ENCODE measurements around the gene CDNF.
A peak's percentile ranks its signal among the peaks of the same experiment; 100 is the strongest.

The CDNF gene

DNA sequence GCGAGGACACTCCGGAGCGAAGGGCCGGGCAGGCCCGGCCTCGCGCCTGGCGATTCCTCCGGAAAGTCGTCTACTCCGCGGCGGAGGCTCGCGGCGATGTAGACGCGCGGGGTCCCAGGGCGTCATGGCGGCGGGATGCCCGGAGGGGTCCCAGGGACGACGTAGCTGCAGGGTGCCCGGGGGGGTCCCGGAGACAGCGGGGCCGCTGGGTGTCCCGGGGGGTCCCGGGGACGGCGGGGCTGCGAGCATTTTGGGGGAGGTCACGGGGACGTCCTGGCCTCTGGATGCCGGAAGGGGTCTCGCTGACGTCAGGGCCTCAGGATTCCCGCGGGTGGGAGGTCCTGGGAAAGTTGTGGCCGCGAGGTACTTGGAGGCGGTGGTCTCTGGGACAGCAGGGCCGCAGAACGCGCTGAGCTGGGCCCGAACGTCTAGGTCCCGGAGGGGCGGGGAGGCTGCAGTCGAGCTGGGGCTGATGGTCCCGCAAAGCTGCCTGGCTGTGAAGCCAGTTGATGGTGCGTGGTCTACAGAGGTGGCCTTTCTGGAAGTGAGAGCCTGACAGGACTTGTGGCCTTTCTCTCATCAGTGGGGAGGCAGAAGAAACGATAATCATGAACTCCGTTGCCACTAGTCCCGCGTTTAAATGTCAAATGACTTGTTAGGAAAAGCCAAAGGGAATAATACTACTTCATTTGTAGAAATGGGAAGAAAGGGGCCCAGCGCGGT is 906 bp upstream of the CDNF start:
- Histone ChIP-seq H3K4me1 (ENCODE audit: control insufficient read depth, insufficient read depth, low read length) (peaks cover 13% of the 10 kb centered on the region), H3K27me3 (replicated peaks; ENCODE audit: control insufficient read depth, insufficient read depth, low read length) (no peaks in the 10 kb centered on the region)
- peak; percentile 67 for DNase-seq (ENCODE audit: low read depth)

GRCh38 chr10:14837003-14837756 is 657 bp downstream of the CDNF start:
- Histone ChIP-seq H3K36me3 (ENCODE audit: control insufficient read depth, insufficient read depth, low read length, severe bottlenecking) (peaks cover 23% of the 10 kb centered on the region), H3K4me3 (ENCODE audit: low read length) (peak overlapping the region; percentile 97), H3K4me1 (ENCODE audit: control insufficient read depth, insufficient read depth, low read length) (peaks cover 13% of the 10 kb centered on the region), H3K9me3 (ENCODE audit: control insufficient read depth, low read length) (no peaks in the 10 kb centered on the region), H3K9ac (ENCODE audit: low read length) (peak overlapping the region; percentile 98), H3K27me3 (replicated peaks; ENCODE audit: control insufficient read depth, insufficient read depth, low read length) (no peaks in the 10 kb centered on the region)
- no peak for DNase-seq (ENCODE audit: low read depth)

More for the DNA sequence above, 906 bp upstream of the CDNF start:
- Histone ChIP-seq H3K9ac (ENCODE audit: low read length) (peak overlapping the region; percentile 98), H3K4me3 (ENCODE audit: low read length) (peak overlapping the region; percentile 97), H3K9me3 (ENCODE audit: control insufficient read depth, low read length) (no peaks in the 10 kb centered on the region), H3K36me3 (ENCODE audit: control insufficient read depth, insufficient read depth, low read length, severe bottlenecking) (peaks cover 39% of the 10 kb centered on the region)

GRCh38 chr10:14836208-14836607 is 1.6 kb downstream of the CDNF start:
- H3K27me3 ChIP-seq (replicated peaks; ENCODE audit: control insufficient read depth, insufficient read depth, low read length), result no peaks in the 10 kb centered on the region
- no peak for DNase-seq (ENCODE audit: low read depth)
- H3K4me3 ChIP-seq (ENCODE audit: low read length), result no peak overlapping the region
- H3K36me3 ChIP-seq (ENCODE audit: control insufficient read depth, insufficient read depth, low read length, severe bottlenecking), result peaks cover 13% of the 10 kb centered on the region
- no peak overlapping the region for H3K9ac ChIP-seq (ENCODE audit: low read length)
- peaks cover 13% of the 10 kb centered on the region for H3K4me1 ChIP-seq (ENCODE audit: control insufficient read depth, insufficient read depth, low read length)
- no peaks in the 10 kb centered on the region for H3K9me3 ChIP-seq (ENCODE audit: control insufficient read depth, low read length)

- no peak for DNase-seq (ENCODE audit: low read depth)
- no peak overlapping the region for H3K4me3 ChIP-seq (ENCODE audit: low read length)
- peaks cover 5% of the 10 kb centered on the region for H3K36me3 ChIP-seq (ENCODE audit: control insufficient read depth, insufficient read depth, low read length, severe bottlenecking)
- H3K9ac ChIP-seq (ENCODE audit: low read length), result no peak overlapping the region
- no peaks in the 10 kb centered on the region for H3K27me3 ChIP-seq (replicated peaks; ENCODE audit: control insufficient read depth, insufficient read depth, low read length)
- H3K4me1 ChIP-seq (ENCODE audit: control insufficient read depth, insufficient read depth, low read length), result peaks cover 8% of the 10 kb centered on the region
- H3K9me3 ChIP-seq (ENCODE audit: control insufficient read depth, low read length), result no peaks in the 10 kb centered on the region
These were observed 4.7 kb downstream of the CDNF start for GRCh38 chr10:14833106-14833505.

- no peak overlapping the region for H3K9ac ChIP-seq (ENCODE audit: low read length)
- H3K9me3 ChIP-seq (ENCODE audit: control insufficient read depth, low read length), result no peaks in the 10 kb centered on the region
- no peak overlapping the region for H3K4me3 ChIP-seq (ENCODE audit: low read length)
- no peaks in the 10 kb centered on the region for H3K4me1 ChIP-seq (ENCODE audit: control insufficient read depth, insufficient read depth, low read length)
- no peaks in the 10 kb centered on the region for H3K27me3 ChIP-seq (replicated peaks; ENCODE audit: control insufficient read depth, insufficient read depth, low read length)
- H3K36me3 ChIP-seq (ENCODE audit: control insufficient read depth, insufficient read depth, low read length, severe bottlenecking), result no peaks in the 10 kb centered on the region
- no peak for DNase-seq (ENCODE audit: low read depth)
These were observed 11.6 kb downstream of the CDNF start for GRCh38 chr10:14826076-14826829.

DNA sequence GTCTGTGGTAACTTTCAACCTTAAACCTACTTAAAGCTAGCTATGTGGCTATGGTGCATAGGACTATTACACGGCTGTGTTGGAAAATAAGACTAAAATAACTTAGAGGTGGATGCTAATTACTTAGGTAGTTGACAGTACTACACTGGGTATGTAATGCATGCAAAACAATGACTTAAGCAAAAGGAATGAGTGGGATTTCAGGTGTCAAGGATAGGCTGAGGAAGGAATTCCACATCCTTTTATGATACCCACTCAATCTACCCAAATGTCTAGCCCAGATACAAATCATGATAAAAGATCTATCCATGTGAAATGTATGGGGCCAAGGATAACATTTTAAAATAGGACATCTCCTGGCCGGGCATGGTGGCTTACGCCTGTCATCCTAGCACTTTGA is 13.9 kb downstream of the CDNF start:
- Histone ChIP-seq H3K4me1 (ENCODE audit: control insufficient read depth, insufficient read depth, low read length) (no peaks in the 10 kb centered on the region), H3K9ac (ENCODE audit: low read length) (no peak overlapping the region), H3K4me3 (ENCODE audit: low read length) (no peak overlapping the region), H3K9me3 (ENCODE audit: control insufficient read depth, low read length) (no peaks in the 10 kb centered on the region), H3K36me3 (ENCODE audit: control insufficient read depth, insufficient read depth, low read length, severe bottlenecking) (no peaks in the 10 kb centered on the region), H3K27me3 (replicated peaks; ENCODE audit: control insufficient read depth, insufficient read depth, low read length) (no peaks in the 10 kb centered on the region)
- DNase-seq (ENCODE audit: low read depth), result no peak

GRCh38 chr10:14822879-14823755 is 14.7 kb downstream of the CDNF start:
- Histone ChIP-seq H3K9ac (ENCODE audit: low read length) (no peak overlapping the region), H3K36me3 (ENCODE audit: control insufficient read depth, insufficient read depth, low read length, severe bottlenecking) (no peaks in the 10 kb centered on the region), H3K9me3 (ENCODE audit: control insufficient read depth, low read length) (no peaks in the 10 kb centered on the region), H3K4me3 (ENCODE audit: low read length) (no peak overlapping the region), H3K4me1 (ENCODE audit: control insufficient read depth, insufficient read depth, low read length) (no peaks in the 10 kb centered on the region), H3K27me3 (replicated peaks; ENCODE audit: control insufficient read depth, insufficient read depth, low read length) (no peaks in the 10 kb centered on the region)
- peak; percentile 85 for DNase-seq (ENCODE audit: low read depth)

- no peaks in the 10 kb centered on the region for H3K9me3 ChIP-seq (ENCODE audit: control insufficient read depth, low read length)
- no peak overlapping the region for H3K9ac ChIP-seq (ENCODE audit: low read length)
- no peaks in the 10 kb centered on the region for H3K4me1 ChIP-seq (ENCODE audit: control insufficient read depth, insufficient read depth, low read length)
- no peak for DNase-seq (ENCODE audit: low read depth)
- H3K36me3 ChIP-seq (ENCODE audit: control insufficient read depth, insufficient read depth, low read length, severe bottlenecking), result no peaks in the 10 kb centered on the region
- H3K27me3 ChIP-seq (replicated peaks; ENCODE audit: control insufficient read depth, insufficient read depth, low read length), result no peaks in the 10 kb centered on the region
- H3K4me3 ChIP-seq (ENCODE audit: low read length), result no peak overlapping the region
These were observed 16.0 kb downstream of the CDNF start for GRCh38 chr10:14821635-14822375.

DNA sequence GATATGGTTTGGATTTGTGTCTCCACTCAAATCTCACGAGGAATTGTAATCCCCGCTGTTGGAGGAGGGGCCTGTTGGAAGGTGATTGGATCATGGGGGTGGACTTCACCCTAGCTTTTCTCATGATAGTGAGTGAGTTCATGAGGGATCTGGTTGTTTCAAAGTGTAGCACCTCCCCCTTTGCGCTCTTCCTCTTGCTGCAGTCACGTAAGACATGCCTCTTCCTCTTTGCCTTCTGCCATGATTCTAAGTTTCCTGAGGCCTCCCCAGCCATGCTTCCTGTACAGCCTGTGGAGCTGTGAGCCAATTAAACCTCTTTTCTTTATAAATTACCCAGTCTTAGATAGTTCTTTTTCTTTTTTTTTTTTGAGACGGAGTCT is 17.1 kb downstream of the CDNF start:
- Histone ChIP-seq H3K36me3 (ENCODE audit: control insufficient read depth, insufficient read depth, low read length, severe bottlenecking) (no peaks in the 10 kb centered on the region), H3K27me3 (replicated peaks; ENCODE audit: control insufficient read depth, insufficient read depth, low read length) (no peaks in the 10 kb centered on the region), H3K9me3 (ENCODE audit: control insufficient read depth, low read length) (no peaks in the 10 kb centered on the region), H3K9ac (ENCODE audit: low read length) (no peak overlapping the region), H3K4me3 (ENCODE audit: low read length) (no peak overlapping the region), H3K4me1 (ENCODE audit: control insufficient read depth, insufficient read depth, low read length) (no peaks in the 10 kb centered on the region)
- DNase-seq (ENCODE audit: low read depth), result no peak

- H3K4me3 ChIP-seq (ENCODE audit: low read length), result no peak overlapping the region
- no peak overlapping the region for H3K9ac ChIP-seq (ENCODE audit: low read length)
- no peaks in the 10 kb centered on the region for H3K9me3 ChIP-seq (ENCODE audit: control insufficient read depth, low read length)
- no peaks in the 10 kb centered on the region for H3K4me1 ChIP-seq (ENCODE audit: control insufficient read depth, insufficient read depth, low read length)
- no peaks in the 10 kb centered on the region for H3K36me3 ChIP-seq (ENCODE audit: control insufficient read depth, insufficient read depth, low read length, severe bottlenecking)
- H3K27me3 ChIP-seq (replicated peaks; ENCODE audit: control insufficient read depth, insufficient read depth, low read length), result no peaks in the 10 kb centered on the region
- peak; percentile 77 for DNase-seq (ENCODE audit: low read depth)
These were observed 17.6 kb downstream of the CDNF start for GRCh38 chr10:14820010-14820774.

All from adipocyte (in vitro differentiated cells).